SKM-1 (cell line): ENCODE data around the gene ALDH16A1.
"Not testable (repeated sequence)": the region's sequence is repeated elsewhere in the genome, so short reads cannot be mapped to it uniquely, and the experiment has no call there.

Experiments used
- DNase-seq: peaks from one replicate; lab custom pipeline; 2025; ENCODE audit not compliant: unreplicated experiment; lab: John Stamatoyannopoulos, UW

The ALDH16A1 gene

GRCh38 chr19:49439836-49440235 is 13.2 kb upstream of the ALDH16A1 start:
- no peak for DNase-seq

DNA sequence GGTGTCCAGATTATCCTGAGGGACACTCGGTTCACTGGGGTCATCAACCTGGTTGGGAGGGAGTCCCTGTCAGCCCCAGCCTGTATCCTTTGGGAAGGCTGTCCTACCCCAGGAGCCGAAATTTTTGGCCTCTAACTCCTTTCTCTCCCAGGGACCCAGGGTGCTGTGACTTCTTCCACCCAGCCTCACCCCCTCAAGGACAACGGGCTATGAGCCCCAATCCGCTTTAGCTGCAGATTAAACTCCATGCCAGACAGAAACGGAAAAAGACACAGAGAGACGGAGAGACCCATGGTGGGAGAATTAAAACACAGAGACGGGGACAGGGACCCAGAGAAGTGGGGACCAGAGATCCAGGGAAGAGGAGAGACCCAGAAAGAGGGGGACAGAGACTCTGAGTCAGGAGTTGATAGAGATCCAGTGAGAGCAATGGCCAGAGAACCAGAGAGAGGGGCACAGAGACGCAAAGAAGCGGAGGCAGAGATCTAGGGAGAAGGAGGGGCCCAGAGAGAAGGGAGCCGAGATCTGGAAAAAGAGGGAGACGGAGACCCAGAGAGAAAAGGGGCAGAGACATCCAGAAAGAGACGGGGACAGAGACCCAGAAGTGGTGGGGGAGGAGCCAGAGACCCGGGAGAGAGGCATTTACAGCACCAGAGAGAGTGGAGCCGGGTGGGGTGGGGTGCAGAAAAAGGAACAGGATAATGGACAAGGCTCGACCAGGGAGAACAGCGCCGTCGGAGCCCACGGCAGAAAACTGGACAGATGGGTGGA is 12.4 kb upstream of the ALDH16A1 start:
- no peak for DNase-seq

GRCh38 chr19:49441210-49441959 is 11.6 kb upstream of the ALDH16A1 start, which contains the start of gene SLC17A7:
Gene SLC17A7 (minus strand): TSS chr19:49441527. CDS start chr19:49441379, 148 bp downstream.
- no peak for DNase-seq

DNA sequence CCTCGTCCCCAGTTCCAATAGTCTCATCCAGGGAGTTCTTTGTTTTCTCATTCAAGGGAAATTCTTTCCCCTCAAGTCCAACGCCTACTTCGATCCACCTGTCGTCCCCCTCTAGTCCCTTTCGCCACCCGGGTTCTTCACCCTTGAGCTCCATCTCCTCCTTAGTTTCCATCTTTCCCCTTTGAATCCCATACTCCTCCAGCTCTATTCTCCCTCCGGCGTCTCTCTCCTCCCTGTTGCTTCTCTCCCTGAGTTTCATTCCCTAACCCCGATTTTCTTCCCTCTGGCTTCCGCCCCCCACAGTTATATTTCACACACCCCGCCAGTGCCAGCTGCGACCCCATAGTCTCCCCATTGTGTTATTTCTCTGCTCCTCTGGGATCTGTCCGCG is 11.1 kb upstream of the ALDH16A1 start:
- DNase-seq, result no peak

- DNase-seq, result no peak
Observed at GRCh38 chr19:49442354-49442753, 10.7 kb upstream of the ALDH16A1 start.

GRCh38 chr19:49442771-49443365 is 10.2 kb upstream of the ALDH16A1 start:
- no peak for DNase-seq

DNA sequence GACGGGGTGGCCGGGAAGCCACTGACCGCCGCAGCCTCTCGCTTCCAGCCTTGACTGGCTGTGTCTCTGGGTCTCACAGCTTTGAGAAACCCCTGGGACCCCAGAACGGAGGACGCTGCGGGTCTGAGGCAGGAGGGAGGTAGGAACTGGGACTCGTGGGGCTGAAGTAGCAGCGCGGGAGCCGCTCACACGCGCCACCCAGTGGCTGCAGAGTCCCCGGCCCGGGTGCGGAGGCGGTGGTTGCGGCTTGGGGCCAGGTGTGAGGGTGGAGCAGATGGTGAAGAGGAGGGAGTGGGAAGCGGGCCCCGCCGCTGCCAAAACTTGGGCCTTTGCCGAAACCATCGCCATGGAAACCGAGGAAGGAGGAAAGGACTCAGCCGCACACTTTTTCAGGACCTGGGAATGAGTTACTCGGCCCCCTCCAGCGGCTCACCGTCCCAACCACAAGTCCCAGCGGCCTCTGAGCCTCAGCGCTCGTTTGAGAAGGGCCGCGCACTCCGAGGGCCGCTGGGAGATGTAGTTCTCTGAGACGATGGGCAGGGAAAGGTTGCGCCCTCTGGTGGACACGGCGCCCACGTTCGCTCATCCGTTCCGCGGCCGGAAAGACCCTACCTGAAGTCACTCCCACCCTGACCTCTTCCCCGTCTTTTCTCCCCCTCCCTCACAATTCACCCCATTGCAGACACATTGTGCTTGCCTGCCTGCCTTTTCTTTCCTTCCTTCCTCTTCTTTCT is 9.5 kb upstream of the ALDH16A1 start:
- peak; percentile 68 for DNase-seq

DNA sequence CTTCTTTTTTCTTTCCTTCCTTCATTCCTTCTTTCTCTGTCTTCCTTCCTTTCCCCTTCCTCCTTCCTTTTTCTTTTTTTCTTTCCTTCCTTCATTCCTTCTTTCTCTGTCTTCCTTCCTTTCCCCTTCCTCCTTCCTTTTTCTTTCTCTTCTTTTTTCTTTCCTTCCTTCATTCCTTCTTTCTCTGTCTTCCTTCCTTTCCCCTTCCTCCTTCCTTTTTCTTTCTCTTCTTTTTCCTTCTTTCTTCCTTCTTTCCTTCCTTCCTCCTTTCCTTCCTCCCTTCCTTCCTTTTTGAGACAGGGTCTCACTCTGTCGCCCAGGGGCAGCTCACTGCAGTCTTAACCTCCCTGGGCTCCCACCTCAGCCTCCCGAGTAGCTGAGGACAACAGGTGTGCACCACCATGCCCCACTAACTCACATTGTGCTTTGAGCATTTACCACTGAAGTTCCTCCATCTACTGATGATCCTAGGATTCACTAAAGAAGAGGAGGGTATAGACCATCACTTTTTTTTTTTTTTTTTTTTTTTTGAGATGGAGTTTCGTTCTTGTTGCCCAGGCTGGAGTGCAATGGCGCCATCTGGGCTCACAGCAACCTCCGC is 8.8 kb upstream of the ALDH16A1 start:
- DNase-seq, result not testable (repeated sequence)

GRCh38 chr19:49445997-49446396 is 7.0 kb upstream of the ALDH16A1 start:
- no peak for DNase-seq

DNA sequence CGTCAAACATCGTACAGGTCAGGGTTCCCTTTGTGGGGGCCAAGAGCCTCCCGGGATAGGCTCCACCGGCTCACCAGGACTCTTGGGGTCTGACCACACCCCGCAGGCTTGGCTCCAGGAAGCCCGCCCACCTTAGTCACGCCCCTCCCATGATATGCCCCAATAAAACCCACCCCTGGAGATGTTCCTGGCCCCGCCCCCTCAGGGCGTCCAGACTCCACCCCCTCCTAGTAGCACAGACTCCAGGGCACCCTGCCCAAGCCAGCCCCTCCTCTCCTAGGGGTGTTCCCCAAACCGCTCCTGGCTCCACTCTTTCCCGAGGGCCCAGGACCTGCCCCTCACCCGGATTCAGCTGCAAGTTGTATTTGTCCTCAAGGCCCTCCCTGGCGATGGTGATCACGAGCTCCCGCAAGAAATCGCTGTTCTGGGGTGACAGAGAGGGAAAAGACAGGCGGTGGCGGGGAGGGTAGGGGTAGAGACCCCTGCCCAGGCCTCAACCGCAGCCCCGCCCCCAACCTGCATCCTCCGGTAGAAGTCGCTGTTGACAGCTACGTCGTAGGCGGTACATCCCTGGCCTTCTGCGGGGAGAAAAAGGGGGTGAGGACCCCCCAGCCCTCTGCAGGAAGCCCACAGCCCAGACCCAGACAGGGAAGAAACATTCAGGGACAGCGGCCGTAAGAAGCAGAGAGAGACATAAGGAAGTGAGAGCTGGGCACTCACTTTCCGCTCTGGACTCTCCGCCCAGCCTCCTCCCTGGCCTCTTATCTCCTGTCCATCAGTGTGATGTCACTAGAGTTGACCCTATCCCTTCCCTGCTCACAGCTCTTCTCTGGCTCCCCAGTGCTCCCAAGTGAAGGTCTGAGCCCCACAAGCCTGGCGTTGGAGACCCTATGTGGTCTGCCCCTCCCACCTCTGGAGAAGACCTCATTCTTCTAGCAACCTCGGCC is 5.3 kb upstream of the ALDH16A1 start:
- no peak for DNase-seq

- DNase-seq, result no peak
Observed at GRCh38 chr19:49448432-49448786, 4.6 kb upstream of the ALDH16A1 start.

DNA sequence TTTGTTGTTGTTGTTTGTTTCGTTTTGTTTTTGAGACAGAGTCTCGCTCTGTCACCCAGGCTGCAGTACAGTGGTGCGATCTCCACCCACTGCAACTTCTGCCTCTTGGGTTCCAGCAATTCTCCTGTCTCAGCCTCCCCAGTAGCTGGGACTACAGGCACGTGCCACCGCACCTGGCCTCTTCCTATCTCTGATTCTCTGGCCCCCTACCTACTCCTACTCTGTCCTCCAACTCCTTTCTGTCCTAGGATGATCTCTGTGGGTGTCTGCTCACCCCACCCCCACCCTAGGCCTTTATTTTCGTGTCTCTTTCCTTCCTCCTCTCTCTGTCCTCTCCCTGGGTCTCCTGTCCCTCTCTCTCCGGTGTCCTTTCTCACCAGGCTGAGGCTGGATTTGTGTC is 2.6 kb upstream of the ALDH16A1 start:
- DNase-seq, result no peak

DNA sequence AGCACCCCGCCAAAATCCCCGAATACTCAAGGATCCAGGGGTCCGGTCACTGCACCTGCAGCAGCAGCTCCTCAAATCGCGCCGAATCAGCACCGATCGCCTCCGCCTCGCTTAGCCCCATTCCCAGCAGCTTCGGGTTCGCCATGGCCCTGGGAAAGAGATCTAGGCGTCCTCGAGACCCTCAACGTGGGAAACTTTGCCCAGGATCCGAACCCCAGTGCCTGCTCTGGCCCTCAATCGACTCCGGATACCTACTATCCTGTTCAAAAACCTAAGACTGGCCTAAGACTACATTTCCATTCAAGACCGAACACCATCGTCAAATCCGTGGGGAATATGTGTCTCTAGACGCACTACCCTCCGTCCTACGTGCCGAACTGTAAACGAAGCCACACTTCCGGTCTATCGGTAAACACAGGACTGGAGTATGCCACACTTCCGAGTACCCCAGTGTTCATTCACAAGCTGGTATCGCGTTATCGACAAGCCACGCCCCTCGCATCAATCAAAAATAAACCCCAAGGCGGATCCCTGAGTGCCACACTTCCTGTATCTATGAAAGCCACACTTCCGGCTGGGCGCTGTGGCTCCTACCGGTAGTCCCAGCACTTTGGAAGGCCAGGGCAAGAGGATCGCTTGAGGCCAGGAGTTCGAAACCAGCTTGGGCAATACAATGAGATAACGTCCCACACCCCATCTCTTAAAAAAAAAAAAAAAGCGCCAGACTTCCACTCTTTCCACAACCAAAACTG is 1.4 kb upstream of the ALDH16A1 start, which contains the start of gene PIH1D1:
Gene PIH1D1 (minus strand): TSS at position 385 of the 752 bp plus-strand sequence. CDS start 240 bp downstream, at position 145.
- DNase-seq, result peak; percentile 91

- DNase-seq, result no peak
Observed at GRCh38 chr19:49453757-49454240, 774 bp downstream of the ALDH16A1 start.

DNA sequence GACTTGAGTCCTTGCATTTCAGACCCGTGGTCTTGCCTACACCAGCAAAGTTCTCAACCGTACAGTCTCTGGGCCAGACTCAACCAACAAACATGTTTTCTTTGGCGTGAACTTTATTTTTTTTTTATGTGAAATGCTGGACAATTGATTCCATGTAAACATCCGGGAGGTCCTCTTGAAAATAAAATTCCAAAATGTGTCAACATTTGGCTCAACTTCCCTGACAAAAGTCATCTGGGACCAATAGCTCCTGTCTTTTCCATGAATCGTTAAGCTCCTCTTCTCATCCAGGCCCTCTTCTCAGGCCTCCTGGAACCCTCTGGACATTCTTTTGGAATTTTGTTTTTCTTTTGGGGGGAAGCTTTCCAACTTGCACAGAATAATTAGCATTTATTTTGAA is 2.7 kb downstream of the ALDH16A1 start:
- DNase-seq, result no peak

GRCh38 chr19:49456326-49456725 is 3.3 kb downstream of the ALDH16A1 start:
- no peak for DNase-seq

GRCh38 chr19:49458567-49458903 is 5.5 kb downstream of the ALDH16A1 start:
- no peak for DNase-seq

DNA sequence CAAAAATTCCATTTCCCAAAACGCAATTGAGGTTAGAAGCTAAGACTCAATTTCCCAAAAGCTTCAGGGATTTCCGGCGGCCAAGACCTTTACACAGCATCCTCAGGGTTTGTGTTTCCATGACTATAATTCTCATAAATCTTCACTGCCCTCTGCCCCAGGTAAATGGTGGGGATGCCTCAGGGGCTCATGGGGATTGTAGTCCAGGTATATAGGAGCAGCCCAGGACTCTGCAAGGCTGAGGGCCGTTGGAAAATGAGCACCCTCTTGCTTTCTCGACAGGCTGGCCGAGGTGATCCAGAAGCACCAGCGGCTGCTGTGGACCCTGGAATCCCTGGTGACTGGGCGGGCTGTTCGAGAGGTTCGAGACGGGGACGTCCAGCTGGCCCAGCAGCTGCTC is 6.4 kb downstream of the ALDH16A1 start:
- DNase-seq, result no peak

DNA sequence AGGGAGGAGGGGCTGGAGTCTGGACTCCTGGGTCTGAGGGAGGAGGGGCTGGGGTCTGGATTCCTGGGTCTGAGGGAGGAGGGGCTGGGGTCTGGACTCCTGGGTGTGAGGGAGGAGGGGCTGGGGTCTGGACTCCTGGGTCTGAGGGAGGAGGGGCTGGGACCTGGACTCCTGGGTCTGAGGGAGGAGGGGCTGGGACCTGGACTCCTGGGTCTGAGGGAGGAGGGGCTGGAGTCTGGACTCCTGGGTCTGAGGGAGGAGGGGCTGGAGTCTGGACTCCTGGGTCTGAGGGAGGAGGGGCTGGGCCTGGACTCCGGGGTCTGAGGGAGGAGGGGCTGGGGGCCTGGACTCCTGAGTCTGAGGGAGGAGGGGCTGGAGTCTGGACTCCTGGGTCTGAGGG is 8.1 kb downstream of the ALDH16A1 start:
- DNase-seq, result not testable (repeated sequence)
